Measurements from ENCODE around the gene AP1B1. TPM values are rescaled to one million over a fixed set of nuclear protein-coding genes. Genes with fewer than 3 reads are reported as not detected.

Gene AP1B1
- total RNA-seq, 6 experiments from 2014 or later: 89.1 to 101 (median 89.9) TPM

- Mint-ChIP-seq H3K4me3 (no peak overlapping the region), H3K27ac (no peak overlapping the region)
Observed at GRCh38 chr22:29341849-29342127, 46.6 kb downstream of the AP1B1 start.

DNA sequence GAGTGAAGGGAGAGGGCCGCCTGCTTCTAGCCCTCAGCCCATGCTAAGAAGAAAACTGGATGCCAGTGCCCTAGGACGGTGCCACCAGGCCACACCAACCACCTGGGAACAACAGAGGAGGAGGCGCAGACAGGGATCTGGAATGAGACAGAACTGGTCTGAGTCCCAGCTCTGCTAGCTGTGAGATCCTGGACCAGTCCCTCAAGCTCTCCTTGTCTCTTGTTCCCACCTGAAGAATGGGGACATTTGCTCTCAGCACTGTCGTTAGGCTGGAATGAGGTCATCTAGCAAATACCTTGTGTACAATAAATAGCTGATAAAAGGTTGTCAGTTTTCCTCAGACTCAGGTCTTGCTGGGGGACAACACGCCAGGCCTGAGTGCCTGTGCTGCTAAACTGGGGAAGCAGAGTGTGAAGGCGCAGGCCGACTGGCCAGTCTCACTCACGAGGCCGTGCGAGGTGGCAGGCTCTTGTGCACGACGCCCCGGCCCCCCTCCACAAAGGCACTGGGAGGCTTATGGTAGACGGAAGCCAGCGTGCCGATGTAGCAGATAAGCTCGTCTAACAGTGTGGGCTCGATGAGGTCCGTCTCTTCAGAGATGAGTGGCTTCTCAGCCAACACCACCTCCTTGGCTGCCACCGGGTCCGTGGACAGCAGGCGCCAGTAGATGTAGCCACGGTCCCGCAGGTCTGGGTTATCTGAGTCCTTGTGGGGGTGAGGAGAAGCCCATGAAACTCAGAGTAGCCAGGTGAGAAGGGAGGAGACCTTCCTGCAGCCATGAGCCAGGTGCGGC is 47.1 kb downstream of the AP1B1 start:
- H3K27ac Mint-ChIP-seq: no peak overlapping the region
- TF ChIP-seq, protein P1, sequence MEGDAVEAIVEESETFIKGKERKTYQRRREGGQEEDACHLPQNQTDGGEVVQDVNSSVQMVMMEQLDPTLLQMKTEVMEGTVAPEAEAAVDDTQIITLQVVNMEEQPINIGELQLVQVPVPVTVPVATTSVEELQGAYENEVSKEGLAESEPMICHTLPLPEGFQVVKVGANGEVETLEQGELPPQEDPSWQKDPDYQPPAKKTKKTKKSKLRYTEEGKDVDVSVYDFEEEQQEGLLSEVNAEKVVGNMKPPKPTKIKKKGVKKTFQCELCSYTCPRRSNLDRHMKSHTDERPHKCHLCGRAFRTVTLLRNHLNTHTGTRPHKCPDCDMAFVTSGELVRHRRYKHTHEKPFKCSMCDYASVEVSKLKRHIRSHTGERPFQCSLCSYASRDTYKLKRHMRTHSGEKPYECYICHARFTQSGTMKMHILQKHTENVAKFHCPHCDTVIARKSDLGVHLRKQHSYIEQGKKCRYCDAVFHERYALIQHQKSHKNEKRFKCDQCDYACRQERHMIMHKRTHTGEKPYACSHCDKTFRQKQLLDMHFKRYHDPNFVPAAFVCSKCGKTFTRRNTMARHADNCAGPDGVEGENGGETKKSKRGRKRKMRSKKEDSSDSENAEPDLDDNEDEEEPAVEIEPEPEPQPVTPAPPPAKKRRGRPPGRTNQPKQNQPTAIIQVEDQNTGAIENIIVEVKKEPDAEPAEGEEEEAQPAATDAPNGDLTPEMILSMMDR (IDR thresholded peaks at IDR 0.05): no peak
- H3K36me3 Mint-ChIP-seq (ENCODE audit: low read depth): peaks cover 25% of the 10 kb centered on the region
- H3K4me1 Mint-ChIP-seq (ENCODE audit: low read depth): peaks cover 47% of the 10 kb centered on the region
- H3K27me3 Mint-ChIP-seq (ENCODE audit: insufficient read depth): peaks cover 2% of the 10 kb centered on the region
- H3K4me3 Mint-ChIP-seq: no peak overlapping the region
- H3K9me3 Mint-ChIP-seq: no peaks in the 10 kb centered on the region
- DNase-seq: no peak

More at GRCh38 chr22:29341849-29342127, 46.6 kb downstream of the AP1B1 start:
- H3K9me3 Mint-ChIP-seq: no peaks in the 10 kb centered on the region
- H3K4me1 Mint-ChIP-seq (ENCODE audit: low read depth): peaks cover 49% of the 10 kb centered on the region
- peaks cover 25% of the 10 kb centered on the region for H3K36me3 Mint-ChIP-seq (ENCODE audit: low read depth)
- DNase-seq: no peak
- peaks cover 2% of the 10 kb centered on the region for H3K27me3 Mint-ChIP-seq (ENCODE audit: insufficient read depth)
- TF ChIP-seq, protein P1 (IDR thresholded peaks at IDR 0.05): no peak

- DNase-seq: no peak
- Mint-ChIP-seq H3K27ac (no peak overlapping the region), H3K36me3 (ENCODE audit: low read depth) (peaks cover 20% of the 10 kb centered on the region), H3K4me1 (ENCODE audit: low read depth) (peaks cover 40% of the 10 kb centered on the region), H3K9me3 (no peaks in the 10 kb centered on the region), H3K4me3 (no peak overlapping the region), H3K27me3 (ENCODE audit: insufficient read depth) (peaks cover 2% of the 10 kb centered on the region; the same call in 1 of the 2 replicates)
- TF ChIP-seq, protein P1 (IDR thresholded peaks at IDR 0.05): no peak
Observed at GRCh38 chr22:29340566-29340965, 47.8 kb downstream of the AP1B1 start.

DNA sequence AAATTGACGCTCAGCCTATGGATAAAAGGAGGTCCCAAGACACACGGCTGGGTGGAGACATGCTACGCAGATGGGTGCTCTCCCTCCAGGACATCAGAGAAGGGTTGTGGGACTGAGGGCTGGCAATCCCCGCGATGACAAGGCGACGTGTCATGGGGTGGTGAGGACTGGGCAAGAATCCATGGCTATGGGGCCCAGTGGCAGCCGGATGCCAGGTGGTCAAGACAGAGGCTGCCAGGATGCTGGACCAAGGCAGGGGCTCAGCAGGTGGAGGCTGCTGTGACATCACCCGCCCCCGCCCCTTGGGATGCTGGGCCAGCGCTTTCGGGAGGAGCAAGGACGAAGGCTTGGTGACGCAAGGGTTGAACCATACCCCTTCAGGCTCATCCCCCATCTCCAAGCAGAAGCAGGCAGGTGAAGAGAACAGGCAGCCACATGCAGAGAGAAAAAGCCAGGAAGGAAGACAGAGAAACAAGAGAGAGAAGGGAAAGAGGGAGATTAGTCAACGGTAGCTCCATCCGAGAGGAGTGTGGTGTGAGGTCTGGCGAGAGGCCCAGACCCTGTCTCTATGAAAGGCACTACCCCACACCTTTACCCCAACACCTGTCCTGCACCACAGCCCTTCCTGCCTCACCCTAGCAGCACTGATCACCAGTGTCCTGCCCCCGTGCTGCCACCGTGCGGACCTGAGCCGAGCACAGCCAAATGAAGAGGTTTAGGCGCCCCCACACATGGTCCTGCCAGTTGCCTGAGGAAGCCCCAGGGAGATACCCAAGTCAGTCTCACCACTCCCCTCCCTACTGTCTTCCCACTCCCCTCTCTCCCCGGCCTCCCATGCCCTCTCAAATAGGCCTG is 48.8 kb downstream of the AP1B1 start:
- Mint-ChIP-seq H3K27ac (no peak overlapping the region), H3K9me3 (no peaks in the 10 kb centered on the region), H3K36me3 (ENCODE audit: low read depth) (peaks cover 20% of the 10 kb centered on the region), H3K4me1 (ENCODE audit: low read depth) (peaks cover 36% of the 10 kb centered on the region), H3K27me3 (ENCODE audit: insufficient read depth) (peaks cover 2% of the 10 kb centered on the region; the same call in 1 of the 2 replicates), H3K4me3 (no peak overlapping the region)
- TF ChIP-seq, protein P1 (IDR thresholded peaks at IDR 0.05): no peak
- DNase-seq: no peak

DNA sequence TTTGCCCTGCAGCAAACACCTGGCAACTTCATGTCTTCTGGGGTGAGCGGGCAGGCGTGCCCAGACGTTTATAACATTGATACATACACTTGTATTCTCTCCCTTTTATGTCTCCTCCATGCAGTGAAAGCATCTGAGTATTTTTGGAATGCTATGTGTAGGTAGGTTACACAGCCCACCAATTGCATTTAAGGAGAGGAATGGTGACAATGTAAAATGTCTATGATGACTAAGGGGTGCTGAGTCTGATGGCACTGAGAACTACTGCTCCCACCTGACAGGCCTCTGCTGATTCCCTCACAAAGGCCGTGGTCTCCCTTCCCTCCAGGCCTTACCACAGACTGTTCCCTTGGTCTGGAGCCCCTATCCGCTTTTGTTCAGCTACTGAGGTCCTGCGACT is 50.0 kb downstream of the AP1B1 start:
- Mint-ChIP-seq H3K4me1 (ENCODE audit: low read depth) (peaks cover 23% of the 10 kb centered on the region), H3K4me3 (no peak overlapping the region), H3K27me3 (ENCODE audit: insufficient read depth) (peaks cover 2% of the 10 kb centered on the region; the same call in 1 of the 2 replicates), H3K9me3 (no peaks in the 10 kb centered on the region), H3K27ac (no peak overlapping the region; the same call in 1 of the 2 replicates), H3K36me3 (ENCODE audit: low read depth) (peaks cover 20% of the 10 kb centered on the region)
- TF ChIP-seq, protein P1 (IDR thresholded peaks at IDR 0.05): no peak
- no peak for DNase-seq
